Activated naive CD4-positive, alpha-beta T cell treated with anti-CD3 and anti-CD28 coated beads, Interleukin-2, amount 50 U/mL, for 24 hours (primary cell): ENCODE results near the gene KRTAP4-11.
"Not testable (repeated sequence)": the region's sequence is repeated elsewhere in the genome, so short reads cannot be mapped to it uniquely, and the experiment has no call there.

Source experiments
- H3K27ac Mint-ChIP-seq: one replicate; pipeline ENCODE4 v1.8.0; 2021; ENCODE audit warnings: mild to moderate bottlenecking, mixed read lengths
- H3K27me3 Mint-ChIP-seq: one replicate; pipeline ENCODE4 v1.8.0; 2021; ENCODE audit warnings: mixed read lengths
- H3K36me3 Mint-ChIP-seq: one replicate; pipeline ENCODE4 v1.8.0; 2021; ENCODE audit warnings: mixed read lengths
- H3K4me1 Mint-ChIP-seq: one replicate; pipeline ENCODE4 v1.8.0; 2021; ENCODE audit warnings: mixed read lengths
- H3K4me3 Mint-ChIP-seq: one replicate; pipeline ENCODE4 v1.8.0; 2021; ENCODE audit warnings: mild to moderate bottlenecking, mixed read lengths
- H3K9me3 Mint-ChIP-seq: one replicate; pipeline ENCODE4 v1.8.0; 2021; ENCODE audit warnings: mixed read lengths

Gene KRTAP4-11

DNA sequence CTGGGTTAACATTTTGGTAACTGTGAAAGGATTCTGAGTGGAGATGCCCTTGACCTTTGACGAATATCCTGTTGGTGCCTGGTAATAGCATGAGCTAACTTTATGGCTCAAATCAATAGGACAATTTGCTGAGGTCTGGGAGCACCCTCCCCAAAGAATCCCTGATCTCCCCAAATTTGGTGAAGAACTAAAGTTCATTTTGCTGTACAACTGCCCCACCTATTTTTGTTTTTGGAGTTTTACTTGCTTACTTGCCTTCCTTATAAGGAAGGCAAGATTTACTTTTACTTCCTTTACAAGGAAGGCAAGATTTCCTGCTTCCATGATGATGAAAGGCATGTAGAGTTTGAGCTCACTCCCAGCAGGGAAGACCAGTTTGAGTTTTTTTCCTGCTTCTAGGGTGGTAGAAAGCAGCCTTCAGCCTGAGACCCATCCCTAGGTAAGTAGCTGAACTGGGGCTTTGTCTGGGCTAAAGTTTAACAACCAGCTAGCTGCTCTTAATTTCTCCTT lies 10.2 kb downstream of the KRTAP4-11 start:
- Mint-ChIP-seq H3K4me1 (peaks cover 8% of the 10 kb centered on the region), H3K4me3 (no peak overlapping the region), H3K9me3 (no peaks in the 10 kb centered on the region), H3K27ac (no peak overlapping the region), H3K27me3 (peaks cover 4% of the 10 kb centered on the region), H3K36me3 (peaks cover 6% of the 10 kb centered on the region)

DNA sequence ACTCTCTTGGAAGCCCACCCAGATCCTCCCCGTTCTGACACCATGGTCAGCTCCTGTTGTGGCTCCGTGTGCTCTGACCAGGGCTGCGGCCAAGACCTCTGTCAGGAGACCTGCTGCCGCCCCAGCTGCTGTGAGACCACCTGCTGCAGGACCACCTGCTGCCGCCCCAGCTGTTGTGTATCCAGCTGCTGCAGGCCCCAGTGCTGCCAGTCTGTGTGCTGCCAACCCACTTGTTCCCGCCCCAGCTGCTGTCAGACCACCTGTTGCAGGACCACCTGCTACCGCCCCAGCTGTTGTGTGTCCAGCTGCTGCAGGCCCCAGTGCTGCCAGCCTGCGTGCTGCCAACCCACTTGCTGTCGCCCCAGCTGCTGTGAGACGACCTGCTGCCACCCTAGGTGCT lies 12.8 kb downstream of the KRTAP4-11 start, which contains the start of gene KRTAP4-9:
Gene KRTAP4-9 (plus strand): TSS at position 43 of the 400 bp plus-strand sequence. CDS start 0 bp downstream, at position 43.
- H3K27ac Mint-ChIP-seq, H3K9me3 Mint-ChIP-seq, H3K36me3 Mint-ChIP-seq, H3K4me3 Mint-ChIP-seq, H3K27me3 Mint-ChIP-seq: not testable (repeated sequence)
- H3K4me1 Mint-ChIP-seq = peaks cover 13% of the 10 kb centered on the region

DNA sequence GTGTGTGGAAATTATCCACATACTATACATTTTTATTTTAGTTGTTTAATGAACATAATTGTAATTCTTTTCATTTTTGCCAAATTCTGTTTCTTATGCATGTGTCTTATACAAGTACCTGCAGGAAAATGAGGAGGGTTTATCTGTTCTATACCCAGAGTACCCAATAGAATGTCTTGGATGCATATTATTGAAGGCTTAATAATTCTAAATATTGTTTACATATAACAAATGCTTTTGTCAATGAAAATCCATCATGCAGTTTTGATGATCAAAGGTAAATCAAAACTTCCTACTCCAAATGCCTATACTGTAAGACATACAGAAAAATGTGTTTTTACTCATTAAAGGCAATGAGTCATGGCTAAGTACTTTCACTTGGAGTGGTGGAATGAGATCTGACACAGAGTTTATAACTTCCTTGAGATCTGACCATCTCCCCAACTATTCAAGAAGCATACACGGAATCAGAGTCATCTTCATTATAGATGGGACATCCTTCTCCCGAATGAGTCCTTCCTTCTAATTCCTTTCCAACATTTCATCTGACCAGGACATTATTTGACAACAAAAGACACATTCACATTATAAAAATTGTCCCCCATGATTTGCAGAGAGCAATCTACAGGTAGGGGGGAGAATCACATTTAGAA lies 13.7 kb downstream of the KRTAP4-11 start:
- H3K4me1 Mint-ChIP-seq = peaks cover 22% of the 10 kb centered on the region
- H3K27me3 Mint-ChIP-seq, H3K36me3 Mint-ChIP-seq, H3K9me3 Mint-ChIP-seq, H3K4me3 Mint-ChIP-seq, H3K27ac Mint-ChIP-seq: not testable (repeated sequence)

DNA sequence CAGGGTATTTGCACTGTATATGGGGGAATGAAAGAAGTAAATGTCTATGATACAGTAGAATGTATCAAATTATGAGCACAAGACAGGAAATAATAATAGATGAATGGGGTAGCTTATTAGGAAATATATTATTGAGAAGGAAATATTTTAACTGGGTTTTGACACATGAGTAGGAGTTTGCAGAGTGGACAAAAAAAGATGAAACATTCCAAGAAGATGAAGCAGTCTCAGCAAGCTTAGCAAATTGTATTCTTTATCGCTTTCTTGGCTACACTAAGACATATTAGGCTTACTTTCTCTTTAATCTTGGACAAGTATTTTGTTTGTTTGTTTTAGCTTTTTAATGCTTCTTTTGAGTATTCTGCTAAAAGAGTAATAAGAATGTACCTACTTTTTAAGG lies 14.3 kb downstream of the KRTAP4-11 start:
- no peak overlapping the region for H3K27ac Mint-ChIP-seq
- peaks cover 2% of the 10 kb centered on the region for H3K36me3 Mint-ChIP-seq
- no peaks in the 10 kb centered on the region for H3K9me3 Mint-ChIP-seq
- no peak overlapping the region for H3K4me3 Mint-ChIP-seq
- H3K27me3 Mint-ChIP-seq = peaks cover 4% of the 10 kb centered on the region
- peaks cover 22% of the 10 kb centered on the region for H3K4me1 Mint-ChIP-seq

DNA sequence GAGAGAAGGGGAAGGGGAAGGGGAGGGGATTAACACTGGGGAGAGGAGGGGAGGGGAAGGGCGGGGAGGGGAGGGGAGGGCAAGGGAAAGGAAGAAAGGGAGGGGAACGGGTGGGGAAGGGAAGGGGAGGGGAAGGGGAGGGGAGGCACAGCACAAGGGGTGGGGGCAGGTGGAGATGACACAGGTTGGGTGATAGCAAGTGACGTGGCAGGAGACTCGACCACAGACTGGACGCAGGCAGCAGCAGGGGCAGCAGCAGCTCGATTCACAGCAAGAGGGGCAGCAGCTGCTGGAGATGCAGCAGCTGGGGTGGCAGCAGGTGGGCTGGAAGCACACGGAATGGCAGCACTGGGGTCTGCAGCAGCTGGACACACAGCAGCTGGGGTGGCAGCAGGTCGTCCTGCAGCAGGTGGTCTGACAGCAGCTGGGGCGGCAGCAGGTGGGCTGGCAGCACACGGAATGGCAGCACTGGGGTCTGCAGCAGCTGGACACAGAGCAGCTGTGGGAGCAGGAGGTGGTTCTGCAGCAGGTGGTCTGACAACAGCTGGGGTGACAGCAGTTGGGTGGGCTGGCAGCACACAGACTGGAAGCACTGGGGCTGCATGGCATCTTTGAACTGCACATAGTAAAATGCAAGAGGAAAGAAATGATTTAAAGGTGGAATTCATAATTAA lies 16.4 kb downstream of the KRTAP4-11 start, which contains the start of gene KRTAP4-16:
Gene KRTAP4-16 (minus strand): TSS at position 624 of the 674 bp plus-strand sequence. CDS start 0 bp downstream, at position 624.
- no peak within 1 kb of the TSS for H3K27ac Mint-ChIP-seq

DNA sequence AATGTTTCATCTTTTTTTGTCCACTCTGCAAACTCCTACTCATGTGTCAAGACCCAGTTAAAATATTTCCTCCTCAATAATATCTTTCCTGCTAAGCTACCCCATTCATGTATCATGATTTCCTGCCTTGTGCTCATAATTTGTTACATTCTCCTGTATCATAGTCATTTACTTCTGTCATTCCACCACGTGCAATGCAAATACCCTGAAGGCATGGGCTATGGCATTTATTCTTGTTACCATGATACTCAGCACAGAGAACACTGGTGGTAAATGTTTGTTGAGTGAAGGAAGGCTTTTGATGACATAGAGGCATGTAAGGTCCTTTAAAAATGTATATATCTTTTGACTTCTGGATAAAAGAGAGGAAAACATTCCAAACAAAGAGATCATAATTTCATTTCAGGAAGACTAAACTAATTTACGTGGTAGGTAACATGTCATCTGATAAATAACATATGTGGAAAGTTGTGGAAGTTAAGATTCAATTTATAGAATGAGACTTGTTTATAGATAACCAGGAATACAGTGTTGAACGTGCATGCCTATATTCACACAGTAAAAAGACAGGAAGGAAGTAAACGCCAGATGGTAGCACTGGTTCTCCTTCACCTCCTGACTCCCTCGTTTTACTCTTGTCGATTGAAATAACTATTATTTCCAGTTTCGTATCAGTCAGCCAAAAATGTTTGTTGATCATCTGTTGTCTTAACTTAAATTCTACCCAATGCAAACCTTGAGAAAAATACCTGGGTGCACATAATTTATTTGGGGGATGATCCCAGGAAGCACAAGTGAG lies 18.3 kb downstream of the KRTAP4-11 start:
- not testable (repeated sequence) for H3K4me3 Mint-ChIP-seq, H3K27ac Mint-ChIP-seq, H3K36me3 Mint-ChIP-seq, H3K9me3 Mint-ChIP-seq, H3K27me3 Mint-ChIP-seq
- peaks cover 13% of the 10 kb centered on the region for H3K4me1 Mint-ChIP-seq

More for the DNA sequence above, 16.4 kb downstream of the KRTAP4-11 start, which contains the start of gene KRTAP4-16:
- H3K4me1 Mint-ChIP-seq = peaks cover 13% of the 10 kb centered on the region
- H3K4me3 Mint-ChIP-seq = no peak within 1 kb of the TSS
- H3K36me3 Mint-ChIP-seq = peaks cover 2% of the 10 kb centered on the region
- H3K9me3 Mint-ChIP-seq = no peaks in the 10 kb centered on the region
- H3K27me3 Mint-ChIP-seq = peaks cover 8% of the 10 kb centered on the region

DNA sequence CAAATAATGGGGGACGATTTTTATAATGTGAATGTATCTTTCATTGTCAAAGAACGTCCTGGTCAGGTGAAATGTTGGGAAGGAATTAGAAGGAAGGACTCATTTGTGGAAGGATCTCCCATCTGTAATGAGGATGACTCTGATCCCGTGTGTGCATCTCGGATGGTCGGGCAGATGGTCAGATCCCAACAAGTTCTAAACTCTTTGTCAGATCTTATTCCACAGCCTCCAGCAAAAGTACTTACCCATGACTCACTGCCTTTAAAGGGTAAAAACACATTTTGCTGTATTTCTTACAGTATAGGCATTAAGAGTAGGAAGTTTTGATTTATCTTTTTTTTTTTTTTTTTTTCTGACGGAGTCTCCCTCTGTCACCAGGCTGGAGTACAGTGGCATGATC lies 19.7 kb downstream of the KRTAP4-11 start:
- Mint-ChIP-seq H3K27ac (no peak overlapping the region), H3K27me3 (peaks cover 6% of the 10 kb centered on the region), H3K36me3 (no peaks in the 10 kb centered on the region), H3K4me3 (no peak overlapping the region), H3K4me1 (peaks cover 13% of the 10 kb centered on the region), H3K9me3 (no peaks in the 10 kb centered on the region)

DNA sequence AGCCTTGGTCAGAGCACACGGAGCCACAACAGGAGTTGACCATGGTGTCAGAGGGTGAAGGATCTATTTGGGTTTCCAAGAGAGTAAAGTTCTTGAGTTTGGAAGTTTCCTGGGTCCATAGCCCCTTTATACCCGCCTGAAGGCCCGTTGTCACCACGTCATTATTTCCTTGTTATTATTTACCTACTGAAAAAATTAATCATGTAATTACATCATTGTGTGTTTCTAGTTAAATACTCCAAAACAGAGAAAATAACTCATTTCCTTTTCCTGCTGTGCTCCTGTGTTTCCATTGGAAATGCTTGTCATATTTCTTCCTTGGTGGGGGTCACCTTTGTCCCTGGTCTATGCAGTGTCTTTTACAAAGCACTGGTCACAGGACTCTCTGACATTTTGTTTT lies 20.1 kb downstream of the KRTAP4-11 start, which contains the start of gene KRTAP4-8:
Gene KRTAP4-8 (minus strand): TSS at position 101 of the 400 bp plus-strand sequence. CDS start 58 bp downstream, at position 43.
- H3K36me3 Mint-ChIP-seq = peaks cover under 1% of the 10 kb centered on the region
- no peak within 1 kb of the TSS for H3K4me3 Mint-ChIP-seq
- no peaks in the 10 kb centered on the region for H3K9me3 Mint-ChIP-seq
- no peak within 1 kb of the TSS for H3K27ac Mint-ChIP-seq
- peaks cover 6% of the 10 kb centered on the region for H3K27me3 Mint-ChIP-seq
- peaks cover 13% of the 10 kb centered on the region for H3K4me1 Mint-ChIP-seq

DNA sequence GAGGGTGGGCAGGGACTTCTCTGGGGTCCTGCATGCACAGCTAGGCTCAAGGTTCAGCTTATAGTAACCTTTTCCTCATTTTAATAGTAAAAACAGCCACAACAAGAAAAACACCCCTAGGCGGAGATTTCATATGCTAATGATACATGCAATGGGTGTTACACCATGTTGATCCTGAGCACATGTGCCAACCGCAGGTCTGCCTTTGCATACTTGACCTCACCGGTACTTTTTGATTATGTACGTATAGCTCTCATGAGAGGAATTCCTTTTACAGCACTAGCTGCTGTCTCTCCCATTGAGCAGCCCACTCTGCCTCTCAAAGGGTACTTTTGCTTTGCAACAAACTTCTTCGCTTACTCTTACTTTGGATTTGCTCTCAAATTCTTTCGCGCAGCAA lies 22.1 kb downstream of the KRTAP4-11 start:
- Mint-ChIP-seq H3K27me3 (peaks cover 6% of the 10 kb centered on the region), H3K4me3 (no peak overlapping the region), H3K9me3 (no peaks in the 10 kb centered on the region), H3K4me1 (peaks cover 13% of the 10 kb centered on the region), H3K27ac (no peak overlapping the region), H3K36me3 (peaks cover 2% of the 10 kb centered on the region)

DNA sequence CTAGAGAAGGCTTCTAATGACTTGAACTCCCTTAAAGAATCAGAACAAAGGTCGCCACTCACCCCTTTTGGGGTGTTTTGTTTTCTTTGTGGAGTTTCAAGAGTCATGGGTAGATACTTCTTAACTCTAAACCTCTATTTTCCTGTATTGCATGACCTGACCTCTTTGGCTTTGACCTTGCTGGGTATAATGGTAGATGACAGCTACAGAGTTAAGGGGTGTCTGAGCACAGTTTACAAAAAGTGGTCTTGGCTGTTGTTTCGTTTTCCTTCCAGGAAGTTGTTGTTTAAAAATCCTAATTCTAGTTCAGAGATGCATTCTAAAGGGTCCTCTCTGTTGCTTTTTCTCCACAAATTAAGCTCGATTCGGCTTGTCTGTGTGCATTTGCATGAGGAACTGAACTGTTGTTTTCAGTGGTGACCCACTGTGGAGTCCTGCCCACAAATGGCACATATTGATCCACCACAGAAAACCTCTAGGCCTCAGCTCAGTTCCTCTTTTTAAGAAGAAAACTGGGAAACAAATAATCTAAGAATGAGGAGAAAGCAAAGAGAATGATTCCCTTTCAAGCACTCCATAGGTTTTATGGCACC lies 29.3 kb downstream of the KRTAP4-11 start:
- not testable (repeated sequence) for H3K27ac Mint-ChIP-seq, H3K4me1 Mint-ChIP-seq, H3K36me3 Mint-ChIP-seq, H3K27me3 Mint-ChIP-seq, H3K4me3 Mint-ChIP-seq, H3K9me3 Mint-ChIP-seq

DNA sequence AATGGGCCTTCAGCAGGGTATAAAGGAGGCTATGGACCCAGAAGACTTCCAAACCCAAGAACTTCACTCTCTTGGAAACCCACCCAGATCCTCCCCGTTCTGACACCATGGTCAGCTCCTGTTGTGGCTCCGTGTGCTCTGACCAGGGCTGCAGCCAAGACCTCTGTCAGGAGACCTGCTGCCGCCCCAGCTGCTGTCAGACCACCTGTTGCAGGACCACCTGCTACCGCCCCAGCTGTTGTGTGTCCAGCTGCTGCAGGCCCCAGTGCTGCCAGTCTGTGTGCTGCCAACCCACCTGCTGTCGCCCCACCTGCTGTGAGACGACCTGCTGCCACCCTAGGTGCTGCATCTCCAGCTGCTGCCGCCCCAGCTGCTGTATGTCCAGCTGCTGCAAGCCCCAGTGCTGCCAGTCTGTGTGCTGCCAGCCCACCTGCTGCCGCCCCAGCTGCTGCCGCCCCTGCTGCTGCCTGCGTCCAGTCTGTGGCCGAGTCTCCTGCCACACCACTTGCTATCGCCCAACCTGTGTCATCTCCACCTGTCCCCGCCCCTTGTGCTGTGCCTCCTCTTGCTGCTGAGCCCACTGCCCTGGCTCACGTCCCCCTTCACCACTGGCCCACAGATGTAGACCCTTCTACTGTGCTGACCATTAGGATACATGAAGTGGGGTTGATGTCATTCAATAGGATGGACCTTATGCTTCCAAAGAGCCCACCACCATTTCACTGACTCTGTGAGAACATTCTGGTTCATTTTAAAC lies 33.9 kb downstream of the KRTAP4-11 start, which contains the start of gene KRTAP4-7:
Gene KRTAP4-7 (plus strand): TSS at position 51 of the 757 bp plus-strand sequence. CDS start 57 bp downstream, at position 108.
- not testable (repeated sequence) for H3K4me3 Mint-ChIP-seq, H3K9me3 Mint-ChIP-seq, H3K36me3 Mint-ChIP-seq, H3K27ac Mint-ChIP-seq, H3K27me3 Mint-ChIP-seq, H3K4me1 Mint-ChIP-seq

DNA sequence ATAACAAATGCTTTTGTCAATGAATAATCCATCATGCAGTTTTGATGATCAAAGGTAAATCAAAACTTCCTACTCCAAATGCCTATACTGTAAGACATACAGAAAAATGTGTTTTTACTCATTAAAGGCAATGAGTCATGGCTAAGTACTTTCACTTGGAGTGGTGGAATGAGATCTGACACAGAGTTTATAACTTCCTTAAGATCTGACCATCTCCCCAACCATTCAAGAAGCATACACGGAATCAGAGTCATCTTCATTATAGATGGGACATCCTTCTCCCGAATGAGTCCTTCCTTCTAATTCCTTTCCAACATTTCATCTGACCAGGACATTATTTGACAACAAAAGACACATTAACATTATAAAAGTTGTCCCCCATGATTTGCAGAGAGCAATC lies 34.7 kb downstream of the KRTAP4-11 start:
- H3K4me1 Mint-ChIP-seq, H3K36me3 Mint-ChIP-seq, H3K9me3 Mint-ChIP-seq, H3K27me3 Mint-ChIP-seq, H3K27ac Mint-ChIP-seq, H3K4me3 Mint-ChIP-seq: not testable (repeated sequence)

DNA sequence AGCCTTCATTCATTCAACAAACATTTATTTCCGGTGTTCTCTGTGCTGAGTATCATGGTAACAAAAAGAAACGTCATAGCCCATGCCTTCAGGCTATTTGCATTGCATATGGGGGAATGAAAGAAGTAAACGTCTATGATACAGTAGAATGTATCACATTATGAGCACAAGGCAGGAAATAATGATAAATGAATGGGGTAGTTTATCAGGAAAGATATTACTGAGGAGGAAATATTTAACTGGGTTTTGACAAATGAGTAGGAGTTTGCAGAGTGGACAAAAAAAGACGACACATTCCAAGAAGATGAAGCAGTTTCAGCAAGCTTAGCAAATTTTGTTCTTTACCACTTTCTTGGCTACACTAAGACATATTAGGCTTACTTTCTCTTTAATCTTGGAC lies 35.5 kb downstream of the KRTAP4-11 start:
- Mint-ChIP-seq H3K4me1 (no peaks in the 10 kb centered on the region), H3K9me3 (no peaks in the 10 kb centered on the region), H3K27me3 (peaks cover 1% of the 10 kb centered on the region), H3K27ac (no peak overlapping the region), H3K36me3 (no peaks in the 10 kb centered on the region), H3K4me3 (no peak overlapping the region)

DNA sequence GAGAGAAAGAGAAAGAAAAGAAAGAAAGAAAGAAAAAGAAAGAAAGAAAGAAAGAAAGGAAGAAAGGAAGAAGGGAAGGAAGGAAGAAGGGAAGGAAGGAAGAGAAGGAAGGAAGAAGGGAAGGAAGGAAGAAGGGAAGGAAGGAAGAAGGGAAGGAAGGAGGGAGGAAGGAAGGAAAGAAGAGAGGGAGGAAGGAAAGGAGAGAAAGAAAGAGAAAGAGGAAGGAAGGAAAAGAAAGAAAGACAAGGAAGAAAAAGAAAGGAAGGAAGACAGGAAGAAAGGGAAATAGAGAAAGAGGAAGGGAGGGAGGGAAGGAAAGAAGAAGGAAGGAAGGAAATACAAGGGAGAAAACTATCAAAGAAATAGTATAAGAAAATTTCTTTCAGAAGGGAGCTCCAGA lies 41.4 kb downstream of the KRTAP4-11 start:
- Mint-ChIP-seq H3K4me3 (no peak overlapping the region), H3K4me1 (no peaks in the 10 kb centered on the region), H3K27ac (no peak overlapping the region), H3K27me3 (peaks cover 11% of the 10 kb centered on the region), H3K9me3 (no peaks in the 10 kb centered on the region), H3K36me3 (peaks cover 3% of the 10 kb centered on the region)

DNA sequence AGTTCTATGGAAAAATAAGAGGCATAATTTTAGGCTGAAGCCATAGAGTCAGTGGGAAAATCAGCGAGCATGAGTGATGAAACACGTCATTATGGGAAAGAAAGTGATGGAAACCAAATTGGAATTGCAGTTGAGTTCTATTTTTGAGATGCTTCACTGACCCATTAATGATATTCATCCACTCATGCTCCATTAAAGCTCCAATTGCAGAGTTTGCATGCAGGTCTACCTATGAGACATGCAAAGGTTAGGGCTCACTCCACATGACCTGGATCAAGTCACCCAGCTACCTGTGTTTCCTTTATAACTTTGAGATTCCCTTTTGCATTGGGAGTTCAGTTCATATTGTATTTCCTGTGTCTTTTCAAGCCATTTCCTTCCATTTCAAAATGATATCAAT lies 44.5 kb downstream of the KRTAP4-11 start:
- no peak overlapping the region for H3K27ac Mint-ChIP-seq
- H3K4me3 Mint-ChIP-seq = no peak overlapping the region
- peaks cover 3% of the 10 kb centered on the region for H3K36me3 Mint-ChIP-seq
- H3K4me1 Mint-ChIP-seq = no peaks in the 10 kb centered on the region
- no peaks in the 10 kb centered on the region for H3K9me3 Mint-ChIP-seq
- peaks cover 11% of the 10 kb centered on the region for H3K27me3 Mint-ChIP-seq
